Uterus (tissue), 4 donors: ENCODE measurements around the gene UBR1. TPM values are rescaled to one million over a fixed set of nuclear protein-coding genes. Genes with fewer than 3 reads are reported as not detected.

Source experiments
- DNase-seq, 2 donors: peaks; one replicate each; pipeline ENCODE4 v3.0.0-alpha.2; 2019 to 2020
- H3K27ac ChIP-seq, 2 donors: fragments of 200-600 bp; sonication (generic); 1 replicate in 1 of 2; 2 replicates in 1 of 2; pipeline ENCODE4 v1.5.1; 2016 to 2018
- H3K27me3 ChIP-seq, 2 donors: fragments of 200-600 bp; sonication (generic); one replicate each; pipeline ENCODE4 v1.5.1; 2018 to 2019; ENCODE audit warnings: control low read depth in 1 of 2
- H3K36me3 ChIP-seq, 2 donors: fragments of 200-600 bp; sonication (generic); one replicate each; pipeline ENCODE4 v1.5.1; 2019; ENCODE audit warnings: control low read depth in 1 of 2
- H3K4me1 ChIP-seq, 2 donors: fragments of 200-600 bp; sonication (generic); one replicate each; pipeline ENCODE4 v1.5.1; 2018 to 2019; ENCODE audit warnings: control low read depth in 1 of 2
- H3K4me3 ChIP-seq, 2 donors: fragments of 200-600 bp; sonication (generic); 1 replicate in 1 of 2; 2 replicates in 1 of 2; pipeline ENCODE4 v1.5.1; 2018 to 2019; ENCODE audit warnings: mild to moderate bottlenecking in 1 of 2
- H3K9me3 ChIP-seq, 2 donors: fragments of 200-600 bp; sonication (generic); one replicate each; pipeline ENCODE4 v1.5.1; 2019; ENCODE audit warnings: control low read depth in 1 of 2
- CTCF ChIP-seq, 4 experiments: fragments of 200-600 bp in 2 of 4; fragments of 450-650 bp in 2 of 4; sonication (generic) in 2 of 4; IDR thresholded peaks; one replicate each; pipeline ENCODE4 v1.5.1; 2016 to 2019; ENCODE audit warnings: antibody characterized with exemption in 4 of 4, mild to moderate bottlenecking in 2 of 4, moderate library complexity in 1 of 4
- POLR2A ChIP-seq, 2 donors: fragments of 450-650 bp; IDR thresholded peaks; one replicate each; pipeline ENCODE4 v1.6.1; 2016; ENCODE audit warnings: antibody characterized with exemption in 2 of 2, mild to moderate bottlenecking in 1 of 2, moderate library complexity in 1 of 2
- intact Hi-C: fragments of 100-400 bp; cut with DNase I; formaldehyde crosslinking; loops from one replicate; pipeline ENCODE4 v1.15.1; 2023; ENCODE audit warnings: low total_unique reads
- total RNA-seq, 4 donors: library from RNA; depleted of rRNA in 3 of 4; stranded (reverse); fragments of >200 nt in 3 of 4; gene quantifications; one replicate each; pipeline versions ENCODE4 v1.1.0 to v1.2.4, GENCODE V29; 2014 to 2023
- donor health status: DM: yes; HTN: yes; CAD: no.

The UBR1 gene
- total RNA-seq, 4 donors from 2014 or later, result 30.9 to 156 (median 60.3) TPM

GRCh38 chr15:43067717-43068461 is 37.9 kb downstream of the UBR1 start:
- H3K9me3 ChIP-seq, result no peaks in the 10 kb centered on the region
- H3K27me3 ChIP-seq, result no peaks in the 10 kb centered on the region
- TF ChIP-seq CTCF (IDR thresholded peaks at IDR 0.05) (no peak), POLR2A (IDR thresholded peaks at IDR 0.05) (no peak)
- no peak for DNase-seq
- no peaks in the 10 kb centered on the region for H3K36me3 ChIP-seq
- H3K4me1 ChIP-seq, result no peaks in the 10 kb centered on the region
- intact Hi-C loops, result no loop called here
- H3K27ac ChIP-seq, result no peak overlapping the region
- no peak overlapping the region for H3K4me3 ChIP-seq

GRCh38 chr15:43056696-43057095 is 49.1 kb downstream of the UBR1 start:
- H3K9me3 ChIP-seq, result no peaks in the 10 kb centered on the region
- intact Hi-C loops, result no loop called here
- peaks cover 0 to 2% of the 10 kb centered on the region in 2 donors for H3K36me3 ChIP-seq
- H3K4me1 ChIP-seq, result no peaks in the 10 kb centered on the region
- TF ChIP-seq CTCF (IDR thresholded peaks at IDR 0.05) (no peak), POLR2A (IDR thresholded peaks at IDR 0.05) (no peak)
- H3K4me3 ChIP-seq, result no peak overlapping the region
- no peak for DNase-seq
- no peak overlapping the region for H3K27ac ChIP-seq
- H3K27me3 ChIP-seq, result no peaks in the 10 kb centered on the region

- Histone ChIP-seq H3K4me1 (no peaks in the 10 kb centered on the region), H3K27ac (no peak overlapping the region), H3K4me3 (no peak overlapping the region), H3K27me3 (no peaks in the 10 kb centered on the region), H3K9me3 (no peaks in the 10 kb centered on the region), H3K36me3 (peaks cover 0 to 2% of the 10 kb centered on the region in 2 donors)
- DNase-seq, result no peak
- intact Hi-C loops, result no loop called here
- TF ChIP-seq CTCF (IDR thresholded peaks at IDR 0.05) (no peak), POLR2A (IDR thresholded peaks at IDR 0.05) (no peak)
These were observed 53.0 kb downstream of the UBR1 start for GRCh38 chr15:43052860-43053259.

GRCh38 chr15:43048935-43049334 is 56.9 kb downstream of the UBR1 start:
- no peak for DNase-seq
- intact Hi-C loops, result no loop called here
- H3K27me3 ChIP-seq, result no peaks in the 10 kb centered on the region

More at GRCh38 chr15:43048935-43049334, 56.9 kb downstream of the UBR1 start:
- Histone ChIP-seq H3K36me3 (peaks cover 0 to 2% of the 10 kb centered on the region in 2 donors), H3K9me3 (no peaks in the 10 kb centered on the region), H3K27ac (no peak overlapping the region), H3K4me1 (no peaks in the 10 kb centered on the region), H3K4me3 (no peak overlapping the region)
- no peak for TF ChIP-seq POLR2A (IDR thresholded peaks at IDR 0.05)
- no peak for TF ChIP-seq CTCF (IDR thresholded peaks at IDR 0.05)
